Activated T-cell treated with anti-CD3 and anti-CD28 coated beads, Interleukin-2, amount 50 U/mL, for 72 hours (primary cell): ENCODE results near the gene MBIP. TPM values are rescaled to one million over a fixed set of nuclear protein-coding genes. Genes with fewer than 3 reads are reported as not detected.
A peak's percentile ranks its signal among the peaks of the same experiment; 100 is the strongest.

Experiments used
- ATAC-seq, 2 donors: fragments of 150-1000 bp; cut with Tn5 transposase; replicated peaks in 1 of 2; 2 replicates each; pipeline ENCODE4 v1.10.0; 2021; ENCODE audit warnings: moderate library complexity in 2 of 2, mild to moderate bottlenecking in 1 of 2
- DNase-seq, 2 donors: peaks; one replicate each; pipeline ENCODE4 v3.0.0; 2021 to 2022; ENCODE audit warnings: mixed read lengths in 1 of 2
- H3K27ac Mint-ChIP-seq: one replicate; pipeline ENCODE4 v1.8.0; 2022; ENCODE audit warnings: mild to moderate bottlenecking, moderate library complexity, mixed read lengths
- H3K27me3 Mint-ChIP-seq: one replicate; pipeline ENCODE4 v1.8.0; 2022; ENCODE audit warnings: low read depth, mixed read lengths
- H3K36me3 Mint-ChIP-seq, 2 donors: one replicate each; pipeline ENCODE4 v1.8.0; 2022; ENCODE audit warnings: mixed read lengths in 2 of 2, mild to moderate bottlenecking in 1 of 2; ENCODE audit not compliant: insufficient read depth in 2 of 2
- H3K4me1 Mint-ChIP-seq: one replicate; pipeline ENCODE4 v1.8.0; 2022; ENCODE audit warnings: low read depth, mixed read lengths
- H3K4me3 Mint-ChIP-seq, 2 donors: one replicate each; pipeline ENCODE4 v1.8.0; 2022; ENCODE audit warnings: mild to moderate bottlenecking in 2 of 2, mixed read lengths in 2 of 2, moderate library complexity in 2 of 2
- H3K9me3 Mint-ChIP-seq, 2 donors: one replicate each; pipeline ENCODE4 v1.8.0; 2022; ENCODE audit warnings: mixed read lengths in 2 of 2
- total RNA-seq, 2 donors: library from RNA; stranded (reverse); gene quantifications; one replicate each; pipeline ENCODE4 v1.2.3, GENCODE V29; 2022

MBIP gene
- total RNA-seq, 2 donors from 2014 or later: 35.2 to 36.3 TPM

GRCh38 chr14:36301159-36301558 is 19.3 kb downstream of the MBIP start:
- ATAC-seq (no peak), DNase-seq (no peak)
- Mint-ChIP-seq H3K27ac (no peak overlapping the region), H3K4me1 (no peaks in the 10 kb centered on the region), H3K9me3 (no peaks in the 10 kb centered on the region), H3K4me3 (no peak overlapping the region), H3K36me3 (peaks cover 4 to 19% of the 10 kb centered on the region in 2 donors), H3K27me3 (no peaks in the 10 kb centered on the region)

DNA sequence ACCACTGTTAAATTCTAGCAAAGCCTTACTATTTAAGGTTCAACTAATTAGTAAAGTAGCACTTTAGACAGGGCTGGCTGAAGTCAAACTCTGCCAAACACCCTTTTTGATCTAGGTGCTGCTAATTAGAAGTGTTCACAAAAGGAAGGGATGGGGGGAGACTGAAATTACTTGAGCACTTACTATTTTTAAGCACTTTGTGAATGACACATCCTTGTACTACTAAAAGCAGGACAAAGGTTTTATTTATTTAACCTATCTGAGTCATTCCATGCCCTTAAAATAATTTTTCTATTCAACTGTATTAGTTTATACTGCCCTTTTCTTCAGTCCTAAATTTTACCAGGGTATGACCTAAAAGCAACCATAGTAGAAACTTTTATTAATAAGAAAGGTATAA is 20.1 kb downstream of the MBIP start:
- ATAC-seq (no peak), DNase-seq (no peak)
- H3K4me3 Mint-ChIP-seq: no peak overlapping the region
- H3K4me1 Mint-ChIP-seq: no peaks in the 10 kb centered on the region
- H3K9me3 Mint-ChIP-seq: no peaks in the 10 kb centered on the region
- no peaks in the 10 kb centered on the region for H3K27me3 Mint-ChIP-seq
- H3K36me3 Mint-ChIP-seq: peaks cover 0 to 12% of the 10 kb centered on the region in 2 donors
- H3K27ac Mint-ChIP-seq: no peak overlapping the region

GRCh38 chr14:36295642-36296627 is 24.5 kb downstream of the MBIP start:
- H3K36me3 Mint-ChIP-seq: peaks cover 0 to 7% of the 10 kb centered on the region in 2 donors
- H3K27ac Mint-ChIP-seq: no peak overlapping the region
- ATAC-seq: no peak

GRCh38 chr14:36294543-36294942 is 25.9 kb downstream of the MBIP start:
- Mint-ChIP-seq H3K36me3 (peaks cover 0 to 7% of the 10 kb centered on the region in 2 donors), H3K27ac (no peak overlapping the region), H3K4me1 (no peaks in the 10 kb centered on the region), H3K27me3 (no peaks in the 10 kb centered on the region), H3K9me3 (no peaks in the 10 kb centered on the region), H3K4me3 (no peak overlapping the region)
- ATAC-seq: no peak
- no peak for DNase-seq

More at GRCh38 chr14:36295642-36296627, 24.5 kb downstream of the MBIP start:
- H3K9me3 Mint-ChIP-seq: no peaks in the 10 kb centered on the region
- DNase-seq: no peak
- H3K27me3 Mint-ChIP-seq: no peaks in the 10 kb centered on the region
- no peak overlapping the region for H3K4me3 Mint-ChIP-seq
- H3K4me1 Mint-ChIP-seq: no peaks in the 10 kb centered on the region

DNA sequence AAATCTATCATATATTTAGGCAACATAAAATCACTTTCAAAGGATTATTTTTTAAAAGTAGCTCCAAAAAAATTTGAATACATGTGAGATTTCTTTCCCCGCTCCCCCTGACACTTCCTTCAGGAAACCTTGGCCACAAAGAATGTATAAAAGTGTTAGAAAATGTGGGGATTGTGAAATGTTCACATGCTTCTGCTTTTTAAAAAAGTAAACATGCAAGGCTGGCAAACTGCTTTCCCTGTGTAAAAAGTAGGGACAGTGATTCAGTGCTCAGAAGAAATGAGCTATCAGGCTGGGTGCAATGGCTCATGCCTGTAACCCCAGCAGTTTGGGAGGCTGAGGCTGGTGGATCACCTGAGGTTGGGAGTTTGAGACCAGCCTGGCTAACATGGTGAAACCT is 26.6 kb downstream of the MBIP start:
- no peak overlapping the region for H3K4me3 Mint-ChIP-seq
- H3K27ac Mint-ChIP-seq: no peak overlapping the region
- no peaks in the 10 kb centered on the region for H3K4me1 Mint-ChIP-seq
- no peaks in the 10 kb centered on the region for H3K9me3 Mint-ChIP-seq
- DNase-seq: no peak
- no peak for ATAC-seq
- peaks cover 0 to 7% of the 10 kb centered on the region in 2 donors for H3K36me3 Mint-ChIP-seq
- H3K27me3 Mint-ChIP-seq: no peaks in the 10 kb centered on the region

GRCh38 chr14:36289954-36290353 is 30.5 kb downstream of the MBIP start:
- Mint-ChIP-seq H3K9me3 (no peaks in the 10 kb centered on the region), H3K27me3 (peaks cover 7% of the 10 kb centered on the region)

GRCh38 chr14:36288496-36288895 is 31.9 kb downstream of the MBIP start:
- H3K4me1 Mint-ChIP-seq: no peaks in the 10 kb centered on the region

More at GRCh38 chr14:36289954-36290353, 30.5 kb downstream of the MBIP start:
- DNase-seq (no peak), ATAC-seq (no peak)
- Mint-ChIP-seq H3K4me1 (no peaks in the 10 kb centered on the region), H3K27ac (no peak overlapping the region), H3K36me3 (no peaks in the 10 kb centered on the region), H3K4me3 (no peak overlapping the region)

GRCh38 chr14:36284971-36285595 is 35.4 kb downstream of the MBIP start:
- Mint-ChIP-seq H3K27me3 (peaks cover 34% of the 10 kb centered on the region), H3K4me3 (no peak overlapping the region), H3K9me3 (no peaks in the 10 kb centered on the region), H3K36me3 (no peaks in the 10 kb centered on the region), H3K4me1 (no peaks in the 10 kb centered on the region), H3K27ac (no peak overlapping the region)
- ATAC-seq (no peak), DNase-seq (no peak)

More at GRCh38 chr14:36288496-36288895, 31.9 kb downstream of the MBIP start:
- no peak overlapping the region for H3K27ac Mint-ChIP-seq
- no peaks in the 10 kb centered on the region for H3K9me3 Mint-ChIP-seq
- ATAC-seq (no peak), DNase-seq (no peak)
- H3K36me3 Mint-ChIP-seq: no peaks in the 10 kb centered on the region
- peaks cover 13% of the 10 kb centered on the region for H3K27me3 Mint-ChIP-seq
- H3K4me3 Mint-ChIP-seq: no peak overlapping the region

DNA sequence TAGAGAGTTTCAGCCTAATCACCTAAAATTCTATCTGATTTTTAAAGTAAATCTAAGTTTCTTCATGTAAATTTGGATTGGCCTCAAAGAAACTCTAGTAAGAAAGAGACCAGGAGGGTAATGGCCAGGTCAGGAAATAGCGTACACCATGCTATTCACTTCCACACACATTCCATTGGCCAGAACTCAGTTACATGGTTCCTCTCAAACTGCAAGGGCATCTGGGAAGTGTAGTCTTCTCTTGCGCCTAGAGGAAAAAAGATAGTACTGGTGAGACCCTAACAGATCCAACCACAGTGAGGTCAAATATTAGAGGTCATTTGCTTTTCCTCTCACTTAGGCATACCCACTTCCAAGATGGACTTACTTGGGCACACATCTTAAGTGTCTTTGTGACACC is 39.1 kb downstream of the MBIP start:
- Mint-ChIP-seq H3K36me3 (no peaks in the 10 kb centered on the region), H3K9me3 (no peaks in the 10 kb centered on the region), H3K4me3 (no peak overlapping the region), H3K27ac (no peak overlapping the region), H3K27me3 (peaks cover 52% of the 10 kb centered on the region), H3K4me1 (no peaks in the 10 kb centered on the region)
- ATAC-seq (no peak), DNase-seq (no peak)

- peaks cover 51% of the 10 kb centered on the region for H3K27me3 Mint-ChIP-seq
These were observed 40.9 kb downstream of the MBIP start for GRCh38 chr14:36279306-36280190.

DNA sequence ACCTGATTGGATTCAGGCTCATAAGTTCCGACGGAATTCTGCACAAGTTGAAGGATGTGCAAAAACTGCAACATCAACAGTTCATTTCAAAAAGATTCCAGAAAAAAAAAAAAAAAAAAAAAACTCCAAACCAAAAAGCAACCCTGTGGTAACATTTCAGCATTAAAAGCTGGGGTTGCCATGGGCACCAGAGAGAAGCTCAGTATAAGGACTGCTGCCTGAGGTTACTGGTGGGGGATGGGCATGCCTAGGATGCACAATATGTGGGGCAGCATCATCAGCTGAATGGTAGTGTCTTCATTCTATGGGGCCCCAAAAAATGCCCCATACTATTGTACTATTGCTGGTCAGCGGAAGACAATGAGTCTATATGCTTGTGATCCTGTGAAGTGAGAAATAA is 44.7 kb downstream of the MBIP start:
- ATAC-seq: no peak
- peaks cover 68% of the 10 kb centered on the region for H3K27me3 Mint-ChIP-seq

More at GRCh38 chr14:36279306-36280190, 40.9 kb downstream of the MBIP start:
- H3K4me1 Mint-ChIP-seq: no peaks in the 10 kb centered on the region
- no peak overlapping the region for H3K27ac Mint-ChIP-seq
- ATAC-seq (no peak), DNase-seq (no peak)
- H3K9me3 Mint-ChIP-seq: no peaks in the 10 kb centered on the region
- no peak overlapping the region for H3K4me3 Mint-ChIP-seq
- H3K36me3 Mint-ChIP-seq: no peaks in the 10 kb centered on the region

GRCh38 chr14:36271939-36272907 is 48.2 kb downstream of the MBIP start:
- Mint-ChIP-seq H3K36me3 (no peaks in the 10 kb centered on the region), H3K4me3 (peak overlapping the region; percentile 80 to 96), H3K4me1 (peaks cover 20% of the 10 kb centered on the region), H3K27me3 (peaks cover 78% of the 10 kb centered on the region), H3K9me3 (no peaks in the 10 kb centered on the region), H3K27ac (peak overlapping the region; percentile 45)
- ATAC-seq (peak; percentile 98 to 99), DNase-seq (peak; percentile 51 to 65)

More for the DNA sequence above, 44.7 kb downstream of the MBIP start:
- Mint-ChIP-seq H3K4me1 (peaks cover 13% of the 10 kb centered on the region), H3K9me3 (no peaks in the 10 kb centered on the region), H3K36me3 (no peaks in the 10 kb centered on the region), H3K27ac (no peak overlapping the region), H3K4me3 (no peak overlapping the region)
- no peak for DNase-seq
